NCI-H1930 (cell line): ENCODE data around the gene ABCC8.

Source experiments
- DNase-seq, 2 experiments: peaks; one replicate each; lab custom pipeline; 2025; lab: John Stamatoyannopoulos, UW

The ABCC8 gene

DNA sequence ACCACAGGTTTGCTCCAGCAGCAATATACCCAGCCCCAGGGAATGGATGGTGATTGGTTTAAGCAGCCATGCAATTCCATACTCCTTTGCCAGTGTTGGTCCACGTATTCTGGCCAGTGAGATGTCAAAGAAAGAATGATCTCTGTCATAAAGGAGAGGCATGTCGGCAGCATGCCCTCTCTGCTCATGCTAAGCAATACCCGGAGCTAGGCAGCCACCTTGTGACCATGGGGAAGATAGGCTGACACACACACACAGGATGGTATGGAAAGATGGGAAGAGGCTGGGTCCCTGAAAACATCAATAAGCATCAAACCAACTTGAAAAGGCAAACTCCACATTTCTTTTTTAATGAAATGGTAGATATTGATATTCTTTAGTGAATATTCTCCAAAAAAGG, 5.1 kb downstream of the ABCC8 start:
- no peak for DNase-seq

DNA sequence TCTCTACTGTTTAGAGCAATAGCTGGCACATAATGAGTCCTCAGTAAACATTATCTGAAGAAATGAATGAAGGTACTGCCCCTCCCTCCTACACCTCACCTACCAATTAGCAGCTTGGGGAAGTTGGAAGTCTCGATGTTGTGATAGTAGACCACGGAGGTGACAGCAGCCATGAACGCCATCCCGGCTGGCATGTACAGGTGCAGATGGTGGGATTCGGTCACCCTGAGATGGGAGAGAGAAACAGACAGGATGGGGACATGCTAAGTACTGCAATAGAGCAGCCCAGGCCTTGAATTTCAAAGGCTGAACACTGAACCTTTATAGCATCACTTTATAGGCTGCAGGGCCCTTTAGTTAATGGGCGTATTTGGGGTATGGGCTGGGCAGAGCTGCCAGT, 6.6 kb downstream of the ABCC8 start:
- DNase-seq: no peak

DNA sequence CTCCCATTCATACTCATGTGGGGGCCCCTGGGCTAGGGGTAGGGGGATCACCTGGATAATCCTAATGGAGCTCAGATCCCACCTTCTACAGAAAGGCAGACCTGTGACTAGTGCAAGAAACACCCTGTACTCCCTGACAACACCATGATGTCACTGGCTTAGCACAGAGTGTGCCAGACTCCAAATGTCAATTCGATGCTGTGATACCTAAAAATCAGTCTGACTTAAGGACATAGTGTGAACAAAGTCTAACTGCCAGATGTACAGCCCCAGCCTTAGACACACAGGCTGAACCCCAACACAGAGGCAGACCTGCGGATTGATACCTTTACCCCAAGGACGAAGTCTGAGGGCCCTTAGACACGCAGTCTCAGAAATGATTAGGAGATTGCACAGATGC, 8.5 kb downstream of the ABCC8 start:
- no peak for DNase-seq

DNA sequence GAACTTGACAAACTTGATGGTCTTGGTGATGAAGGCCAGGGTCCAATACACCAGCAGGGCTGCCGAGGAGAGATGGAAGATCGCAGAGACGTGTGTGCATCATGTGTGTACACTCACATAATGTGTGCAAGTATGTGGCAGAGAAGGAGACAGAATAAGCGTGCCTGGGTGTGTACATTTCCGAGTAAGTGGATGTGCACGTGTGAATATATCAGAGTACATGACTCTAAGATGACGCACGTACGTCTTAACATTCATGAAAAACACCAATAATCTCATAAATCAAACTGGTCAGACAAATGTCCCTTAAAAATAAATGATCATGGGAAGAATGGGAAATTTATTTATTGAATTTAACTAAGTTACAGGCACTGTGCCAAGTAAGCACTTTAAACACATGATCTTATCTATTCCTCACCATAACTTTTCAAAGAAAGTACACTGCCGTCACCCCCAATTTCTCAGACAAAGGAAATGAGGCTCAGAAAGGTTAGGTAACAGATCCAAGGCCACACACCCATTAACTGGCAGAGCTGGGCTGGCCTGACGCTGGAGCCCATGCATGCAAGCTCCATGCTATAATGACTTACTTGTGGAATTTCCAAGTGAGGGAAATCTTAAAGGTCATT, 13.0 kb downstream of the ABCC8 start:
- DNase-seq: no peak

DNA sequence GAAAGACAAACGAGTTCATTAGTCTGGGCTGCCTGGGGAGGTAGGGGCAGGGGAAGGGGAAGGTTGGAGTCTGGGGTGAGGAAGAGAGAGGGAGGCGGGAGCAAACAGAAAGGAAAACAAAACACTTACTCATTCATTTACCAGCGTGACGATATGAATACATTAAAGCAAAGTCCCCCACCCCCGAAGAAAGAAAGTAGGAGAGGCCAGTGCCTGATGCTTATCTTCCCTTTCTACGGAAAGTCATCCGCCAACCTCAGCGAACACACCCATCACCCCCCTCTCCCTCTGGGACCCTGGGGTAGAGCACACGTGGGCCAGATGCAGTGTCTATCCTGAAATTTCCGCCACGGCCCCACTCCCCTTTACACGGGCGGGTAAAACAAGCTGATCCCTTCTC, 13.7 kb downstream of the ABCC8 start:
- DNase-seq: no peak

DNA sequence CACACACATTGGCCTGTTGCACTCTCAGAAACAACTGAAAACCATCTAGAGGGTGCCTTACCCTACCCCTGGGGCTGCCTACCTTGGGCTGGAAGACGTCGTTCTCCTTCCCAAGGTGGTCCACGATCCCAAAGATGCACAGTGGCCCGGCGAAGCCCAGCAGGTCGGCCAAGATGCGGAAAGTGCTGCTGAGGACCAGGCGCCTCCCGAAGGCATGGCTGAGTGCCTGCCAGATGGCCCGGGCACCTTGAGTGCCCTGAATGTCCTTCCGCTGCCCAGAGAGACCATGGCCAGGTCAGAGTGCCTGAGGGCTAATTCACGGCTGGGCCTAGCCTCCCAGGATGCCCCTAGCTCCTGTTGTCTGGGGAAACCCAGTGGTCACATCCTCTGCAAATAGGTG, 16.2 kb downstream of the ABCC8 start:
- no peak for DNase-seq

DNA sequence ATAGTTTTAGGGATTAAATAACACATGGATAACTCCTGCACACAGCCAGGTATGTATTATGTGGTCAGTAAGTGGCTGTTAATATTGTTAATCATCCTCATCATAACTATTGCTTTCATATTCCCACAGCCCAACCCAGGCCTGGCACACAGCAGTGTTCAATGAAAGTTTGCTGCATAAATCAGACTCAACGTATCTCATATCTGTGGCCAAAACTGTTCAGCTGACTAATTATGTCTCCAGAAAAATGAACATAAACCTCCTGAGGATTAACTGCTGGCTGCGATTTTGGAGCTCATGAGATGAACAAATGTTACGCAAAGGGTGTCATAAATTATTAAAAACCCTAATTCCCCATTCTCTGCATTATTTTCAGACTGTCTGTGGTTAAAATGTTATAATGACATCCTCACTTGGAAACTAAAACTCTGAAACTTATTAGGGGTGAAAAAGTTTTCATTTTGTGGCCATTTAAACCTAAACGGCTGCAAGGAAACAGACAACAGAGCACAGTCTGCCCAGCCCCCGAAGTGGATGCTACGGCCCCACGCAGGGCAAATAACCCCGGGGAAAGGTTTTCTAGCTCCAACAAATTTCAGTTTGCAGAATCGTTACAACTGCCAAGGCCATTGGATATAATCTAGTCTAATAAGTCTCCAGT, 17.3 kb downstream of the ABCC8 start:
- no peak for DNase-seq

DNA sequence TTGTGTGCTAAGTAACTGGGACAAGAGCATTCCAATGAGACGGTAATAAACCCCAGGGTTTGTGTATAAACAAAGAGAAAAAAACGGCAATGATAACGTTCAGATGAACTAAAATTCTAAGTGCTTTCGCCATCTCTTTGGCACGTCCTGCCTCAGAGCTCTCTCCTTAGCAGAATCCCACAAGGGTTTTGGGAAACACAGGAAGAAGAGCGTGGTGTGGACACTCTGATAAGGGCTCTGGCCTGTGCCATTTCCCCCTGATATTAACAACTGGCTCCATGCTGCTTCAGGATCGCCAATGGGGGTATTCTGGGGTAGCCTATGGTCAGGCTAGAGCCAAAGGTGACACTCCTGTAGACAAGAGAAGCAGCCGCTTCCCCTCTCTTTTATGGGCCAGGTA, 18.4 kb downstream of the ABCC8 start:
- no peak for DNase-seq

DNA sequence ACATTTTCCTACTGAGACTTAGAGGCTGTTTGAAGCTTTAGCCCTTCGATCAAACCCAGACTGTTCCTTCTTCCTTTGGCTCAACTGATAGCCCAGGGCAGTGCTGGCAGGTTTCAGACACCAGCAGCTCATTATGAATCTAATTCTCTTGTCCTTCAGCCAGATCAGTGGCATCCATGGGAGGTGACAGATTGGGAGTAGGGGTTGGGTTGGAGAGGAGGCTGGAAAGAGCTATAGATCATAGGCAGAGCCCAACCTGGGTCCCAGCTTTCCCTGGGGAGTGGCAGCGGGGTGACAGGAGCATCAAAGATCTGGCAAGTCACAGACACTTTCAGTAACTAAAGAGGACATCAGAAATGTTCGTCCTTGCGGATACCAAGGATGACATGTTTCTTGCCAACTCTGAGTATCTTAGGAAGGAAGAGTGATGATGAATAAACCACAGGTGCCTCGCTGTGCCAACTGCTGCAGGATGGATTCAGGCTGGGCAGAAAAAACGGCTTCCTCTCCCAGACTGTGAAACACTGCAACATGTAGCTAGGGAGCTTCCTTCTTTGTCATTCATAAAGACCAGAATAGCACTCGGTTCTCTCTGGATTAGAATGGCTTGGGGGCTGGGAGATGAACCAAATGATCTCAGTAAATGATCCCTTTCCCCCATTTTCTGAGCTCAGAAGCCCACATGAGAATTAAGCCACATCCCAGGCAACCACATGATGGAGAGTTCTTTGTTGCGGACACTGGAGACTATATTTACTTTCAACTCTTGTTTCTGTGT, 19.1 kb downstream of the ABCC8 start:
- no peak for DNase-seq

DNA sequence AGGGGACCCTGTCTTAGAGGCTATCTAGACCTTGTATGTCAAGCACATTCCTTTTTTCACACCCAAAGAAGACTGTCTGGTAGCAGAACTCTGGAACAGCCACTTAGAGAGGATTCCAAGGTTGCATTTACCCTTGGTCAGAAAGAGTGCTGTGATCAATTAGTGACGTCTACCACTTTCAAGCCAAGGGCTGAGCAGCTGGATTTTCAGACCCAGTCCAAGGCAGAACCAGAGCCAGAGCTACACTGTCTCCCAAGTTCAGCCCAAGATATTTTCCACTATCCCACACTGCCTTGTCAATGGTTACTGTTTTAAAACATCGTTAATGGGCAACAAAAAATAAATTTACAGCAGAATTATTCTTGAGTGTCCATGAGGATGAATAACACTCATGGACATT, 24.0 kb downstream of the ABCC8 start:
- no peak for DNase-seq

DNA sequence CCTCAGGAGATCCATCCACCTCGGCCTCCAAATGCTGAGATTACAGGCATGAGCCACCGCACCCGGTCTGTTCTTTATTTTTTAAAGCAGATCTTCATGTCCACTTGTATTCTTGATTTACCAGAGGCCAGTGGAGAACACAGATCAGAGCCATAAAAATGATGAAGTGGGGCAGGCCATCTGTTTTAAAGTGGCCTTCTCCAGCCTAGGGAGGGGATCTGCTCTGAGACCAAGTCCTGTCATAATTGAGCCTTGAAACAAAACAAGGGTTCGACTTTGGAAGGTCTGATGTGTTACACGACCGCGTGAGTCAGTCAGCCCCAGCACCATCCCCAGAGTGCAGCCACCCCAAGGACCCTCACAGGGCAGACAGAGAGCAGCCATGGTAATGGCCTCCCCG, 27.5 kb downstream of the ABCC8 start:
- no peak for DNase-seq

DNA sequence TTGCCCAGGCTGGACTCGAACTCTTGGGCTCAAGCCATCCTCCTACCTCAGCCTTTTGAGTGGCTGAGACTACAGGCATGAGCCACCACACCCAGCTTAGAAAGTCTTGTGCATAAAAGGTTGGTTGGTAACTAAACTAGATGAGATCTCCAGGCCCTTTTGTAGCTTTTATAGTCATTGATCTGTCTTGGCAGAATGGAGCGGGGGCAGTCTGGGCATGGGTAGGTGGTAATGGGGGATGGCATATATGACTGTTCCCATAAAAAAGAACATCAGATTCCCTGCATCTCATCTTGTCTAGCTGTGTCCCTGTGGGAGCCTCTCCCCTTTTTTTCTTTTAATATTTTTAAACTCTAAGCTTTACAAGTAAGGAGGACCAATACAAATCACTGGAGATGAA, 30.2 kb downstream of the ABCC8 start:
- DNase-seq: no peak

DNA sequence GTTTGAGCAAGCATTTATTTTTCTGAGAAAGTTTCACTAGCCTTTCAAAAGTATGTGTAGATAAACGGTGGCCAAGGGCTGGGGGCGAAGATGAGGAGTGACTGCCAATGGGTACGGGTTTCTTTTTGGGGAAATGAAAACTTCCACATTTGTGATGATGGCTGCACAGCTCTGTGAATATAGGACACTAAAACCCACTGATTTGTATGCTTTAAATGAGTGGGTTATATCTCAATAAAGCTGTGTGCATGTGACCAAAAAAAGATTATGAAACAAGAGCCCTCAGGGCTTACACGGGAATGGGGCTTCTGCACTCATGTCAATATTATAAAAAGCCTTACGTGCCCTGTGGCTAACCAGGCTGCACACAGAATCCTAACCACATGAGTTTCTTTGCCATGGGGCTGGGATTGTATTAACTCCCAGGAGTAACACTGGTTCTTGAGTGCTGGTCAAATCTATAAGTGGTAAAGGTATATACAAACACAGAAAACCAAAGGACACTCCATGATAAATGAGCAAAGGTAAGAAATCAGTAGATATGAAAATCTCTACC, 31.3 kb downstream of the ABCC8 start:
- DNase-seq: no peak

DNA sequence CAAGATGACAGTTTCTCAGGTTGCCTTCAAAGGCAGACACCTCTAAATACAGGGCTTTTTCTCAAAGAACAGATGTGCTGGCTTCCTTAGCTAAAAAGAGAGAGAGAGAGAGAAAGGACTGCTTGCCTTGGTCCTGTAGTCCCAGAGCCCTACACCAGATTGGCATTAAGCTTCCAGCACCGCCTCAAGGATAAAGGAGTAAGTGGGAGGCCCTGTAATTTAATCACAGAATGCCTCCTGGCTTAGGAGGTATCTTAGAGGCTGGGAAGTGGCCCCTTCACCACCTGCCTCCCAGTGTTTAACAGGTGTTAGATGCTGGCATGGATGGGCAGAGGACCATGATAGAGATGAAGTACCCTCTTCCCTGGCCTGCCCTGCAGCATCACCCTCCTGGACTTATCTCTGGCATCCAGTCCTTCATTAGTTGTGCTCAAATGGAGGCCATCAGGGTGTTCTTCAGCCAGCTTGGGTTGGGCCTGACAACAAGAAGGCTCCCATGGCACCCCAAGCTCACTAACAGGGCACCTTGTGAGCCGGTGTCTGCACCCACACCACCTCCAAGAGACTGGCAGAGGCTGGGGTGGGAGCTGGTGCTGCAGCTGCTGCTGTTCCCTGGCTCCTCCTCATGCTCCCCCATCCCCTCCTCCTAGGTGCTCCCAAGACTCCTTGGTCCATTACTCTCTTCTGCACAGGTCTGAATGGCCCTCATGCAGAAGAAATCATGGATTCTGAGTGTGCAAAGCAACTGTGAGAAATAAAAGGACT, 32.5 kb downstream of the ABCC8 start:
- DNase-seq: no peak

DNA sequence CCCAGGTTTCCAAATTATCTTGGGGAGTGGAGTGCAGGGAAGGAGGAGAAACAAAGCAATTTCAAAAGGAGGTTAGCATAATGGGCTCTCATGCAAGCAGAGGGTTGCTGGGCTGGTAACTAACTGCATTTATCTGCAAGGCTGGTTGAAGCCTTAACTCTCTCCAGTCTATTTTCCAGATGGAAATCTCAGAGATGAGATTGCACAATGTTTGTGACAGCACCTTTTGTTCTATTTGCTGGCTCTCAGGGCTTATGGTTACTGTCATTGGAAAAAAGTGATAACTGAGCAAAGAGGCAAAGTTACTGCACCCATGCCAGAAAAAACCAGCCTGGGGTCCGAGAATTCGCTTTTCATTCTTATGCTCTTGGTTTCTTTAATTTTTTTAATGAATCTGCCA, 33.2 kb downstream of the ABCC8 start:
- DNase-seq: no peak

DNA sequence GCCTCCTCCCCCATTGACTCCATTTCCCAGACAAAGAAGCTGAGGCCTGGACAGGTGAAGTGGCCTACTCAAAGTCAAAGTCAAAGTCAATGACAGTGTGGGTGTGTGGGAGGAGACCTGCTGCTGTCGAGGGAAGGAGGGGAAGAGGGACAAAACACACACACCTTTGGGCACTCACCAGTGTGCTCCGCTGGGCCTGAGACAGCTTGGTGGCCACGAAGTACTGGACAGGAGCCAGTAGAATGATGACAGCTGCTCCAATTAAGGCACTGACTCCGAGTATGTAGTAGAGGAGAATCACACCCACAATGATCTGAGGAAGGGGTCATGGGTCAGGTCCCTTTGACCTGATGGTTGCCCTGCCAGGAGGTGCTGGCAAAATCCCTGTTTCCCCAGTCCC, 33.6 kb downstream of the ABCC8 start:
- no peak for DNase-seq

DNA sequence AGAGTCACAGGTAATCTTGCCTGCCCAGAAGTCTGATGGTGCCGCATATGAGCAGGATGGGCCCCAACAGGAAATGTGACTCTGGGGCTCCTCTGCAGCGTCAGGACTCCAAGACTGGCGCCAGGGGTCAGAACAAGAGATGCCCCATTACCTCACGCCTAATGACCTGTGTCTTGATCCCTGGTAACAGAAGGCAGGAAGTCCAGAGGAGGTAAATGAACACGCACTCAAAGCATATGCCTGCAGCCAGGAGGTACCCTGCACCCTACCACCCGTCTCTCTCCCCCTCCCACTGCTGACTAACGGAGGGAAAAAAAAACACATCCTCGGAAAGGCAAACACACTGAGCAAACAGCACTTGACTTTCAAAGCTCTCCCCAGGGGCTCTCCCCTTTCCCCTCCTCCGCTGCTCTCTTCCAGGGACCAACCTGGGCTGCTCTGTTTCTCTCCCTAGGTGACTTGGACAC, 37.3 kb downstream of the ABCC8 start:
- peak in 1 of 2 experiments; percentile 11 for DNase-seq

DNA sequence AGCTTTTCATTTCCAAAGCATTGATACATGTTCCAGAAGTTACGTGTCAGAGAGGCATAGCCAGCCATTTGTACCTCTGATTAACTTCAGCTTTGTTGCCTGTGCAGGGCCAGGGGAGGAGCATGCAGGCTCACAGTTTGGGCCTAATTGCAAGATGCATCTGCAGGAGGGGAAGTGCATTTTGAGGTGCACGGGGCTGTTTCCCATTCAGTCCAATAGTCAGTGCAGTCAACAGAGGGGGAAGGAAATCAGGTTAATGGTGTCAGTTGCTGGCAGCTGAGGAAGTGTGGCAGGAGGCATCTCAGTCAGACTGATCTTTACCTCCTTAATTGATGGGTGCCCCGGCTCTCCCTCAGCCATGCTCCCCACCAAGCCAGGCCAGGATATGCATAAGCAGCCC, 39.3 kb downstream of the ABCC8 start:
- no peak for DNase-seq

DNA sequence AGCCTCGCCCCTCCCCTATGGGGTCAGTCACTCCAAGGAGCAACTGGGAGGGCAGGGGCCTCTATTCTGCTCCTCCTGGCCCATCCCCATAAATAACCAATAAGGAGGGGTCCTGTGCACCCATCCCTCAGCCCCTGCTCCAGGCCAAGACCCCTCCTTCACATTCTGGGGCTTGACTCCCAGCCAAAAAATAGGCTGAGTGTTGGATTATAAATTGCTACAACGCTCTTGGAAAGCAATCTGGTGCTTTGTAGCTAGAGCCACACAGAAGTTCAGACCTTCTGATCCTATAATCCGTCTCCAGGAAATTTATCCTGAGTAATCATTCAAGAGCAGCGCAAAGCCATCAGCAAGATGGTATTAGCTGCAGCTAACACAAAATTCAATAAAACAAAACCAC, 42.5 kb downstream of the ABCC8 start:
- DNase-seq: no peak

DNA sequence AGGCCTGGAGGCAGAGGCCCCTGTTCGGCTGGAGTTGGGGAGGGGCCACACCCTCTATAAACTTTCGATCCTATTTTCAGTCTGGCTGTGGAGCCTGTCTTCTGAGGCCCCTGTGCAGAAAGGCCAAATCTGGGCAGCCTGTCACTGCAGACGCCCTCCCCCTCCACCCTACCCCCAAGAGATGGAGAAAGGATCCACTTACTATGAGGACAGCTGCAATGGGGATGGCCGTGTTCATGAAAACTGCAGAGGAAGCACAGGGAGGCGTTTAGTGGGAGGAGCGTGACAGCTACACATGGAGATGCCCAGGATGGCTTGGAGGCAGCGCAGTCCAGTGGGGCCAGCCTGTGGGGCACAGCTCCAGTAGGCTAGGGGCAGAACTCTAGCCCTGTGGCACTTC, 44.6 kb downstream of the ABCC8 start:
- no peak for DNase-seq

DNA sequence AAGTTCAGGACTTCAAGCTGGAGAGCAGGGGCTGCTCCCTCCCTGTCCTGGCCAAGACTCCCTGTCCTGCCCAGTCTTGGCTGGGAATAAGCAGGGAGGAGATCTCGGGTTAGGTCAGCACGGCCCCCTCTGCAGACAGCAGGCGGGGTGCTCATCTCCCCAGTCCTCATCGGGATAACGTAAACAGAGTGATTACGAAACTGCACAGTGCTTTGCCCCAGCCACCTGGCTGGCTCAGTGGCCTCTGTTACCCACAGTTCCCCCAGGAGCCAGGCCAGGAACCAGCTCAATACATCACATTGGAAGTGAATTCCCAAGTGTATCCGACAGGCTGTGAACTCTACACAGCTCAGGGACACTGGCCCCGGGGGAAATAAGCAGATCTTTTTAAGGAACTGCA, 45.5 kb downstream of the ABCC8 start:
- DNase-seq: no peak

DNA sequence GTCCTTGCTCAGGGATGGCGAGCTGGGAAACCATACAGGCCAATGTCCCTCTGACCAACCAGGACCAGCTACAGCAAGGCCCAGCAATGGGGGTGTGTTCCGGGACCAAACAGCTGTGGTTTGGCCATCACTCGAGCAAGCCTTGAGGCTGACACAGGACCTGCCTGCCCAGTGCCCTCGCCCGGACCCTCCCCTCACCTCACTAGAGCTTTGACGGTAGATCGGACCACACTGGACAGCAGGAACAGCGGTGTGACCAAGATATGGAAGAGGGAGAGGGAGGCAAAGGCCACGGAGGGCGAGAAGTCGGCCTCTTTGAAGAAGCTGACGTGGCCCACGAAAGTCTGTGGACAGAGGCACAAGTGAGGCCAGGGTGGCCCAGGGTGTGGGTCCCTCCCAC, 46.0 kb downstream of the ABCC8 start:
- DNase-seq: no peak
